HG03342 (cell line): ENCODE data around the gene RORB.
A peak's percentile ranks its signal among the peaks of the same experiment; 100 is the strongest.

ENCODE experiments used
- ATAC-seq: cut with Tn5 transposase; IDR thresholded peaks from one replicate; pipeline ENCODE4 v1.9.1; 2021; ENCODE audit warnings: mild to moderate bottlenecking, moderate library complexity; ENCODE audit not compliant: unreplicated experiment

RORB gene

DNA sequence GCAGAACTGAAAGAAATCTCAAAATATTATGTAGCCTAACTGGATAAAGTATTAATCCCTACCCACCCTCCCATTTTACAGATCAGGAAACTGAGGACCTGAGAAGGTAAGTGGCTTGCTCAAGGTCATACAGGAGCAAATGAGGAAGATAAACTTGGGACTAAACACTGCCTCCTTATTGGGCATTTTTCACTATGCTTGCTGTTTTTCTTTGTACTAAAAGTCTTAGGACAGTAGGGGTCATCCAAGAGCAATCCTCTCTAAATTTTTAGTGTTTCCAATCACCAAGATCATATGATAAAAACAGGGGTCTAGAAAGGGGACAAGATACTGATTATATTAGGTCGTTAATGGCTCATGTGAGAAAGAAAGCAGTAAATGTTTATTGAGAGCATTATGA lies 80.8 kb downstream of the RORB start:
- no peak for ATAC-seq

DNA sequence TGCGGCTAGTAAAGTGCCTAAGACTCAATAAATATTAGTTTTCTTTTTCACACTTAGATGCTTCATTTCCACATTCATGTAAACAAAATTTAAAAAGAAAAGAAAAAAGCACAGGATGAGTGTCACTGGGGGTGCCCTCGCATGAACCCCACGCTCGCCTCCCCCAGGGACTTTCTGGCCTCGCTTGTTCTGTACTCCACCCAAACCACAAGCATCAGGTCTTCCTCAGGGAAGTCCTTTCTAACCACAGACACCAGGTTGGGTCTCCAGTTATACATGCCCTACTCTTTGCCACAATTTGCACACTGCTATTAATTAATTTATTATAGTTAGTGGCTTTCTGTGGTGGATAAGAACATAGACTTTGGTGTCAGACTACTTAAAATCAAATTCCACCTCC lies 92.4 kb downstream of the RORB start:
- ATAC-seq = no peak

DNA sequence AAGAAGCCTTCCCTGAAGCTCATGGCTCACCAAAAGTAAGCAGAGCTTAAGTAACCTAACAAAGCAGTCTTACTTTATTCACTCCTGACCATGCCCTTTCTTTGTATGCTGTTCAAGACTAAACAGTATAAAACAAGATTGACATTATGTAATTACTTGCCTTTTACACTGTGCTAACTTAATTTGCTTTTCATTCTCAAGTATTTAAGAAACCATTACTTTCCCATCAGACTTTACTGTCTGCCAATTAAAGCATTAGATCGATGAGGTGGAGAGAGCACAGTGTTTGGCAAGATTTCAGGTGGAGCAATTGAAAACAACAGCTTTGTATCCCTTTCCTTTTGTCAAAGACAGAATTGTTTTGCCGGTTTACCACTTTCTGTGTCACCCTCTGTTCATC lies 98.2 kb downstream of the RORB start:
- ATAC-seq = no peak

DNA sequence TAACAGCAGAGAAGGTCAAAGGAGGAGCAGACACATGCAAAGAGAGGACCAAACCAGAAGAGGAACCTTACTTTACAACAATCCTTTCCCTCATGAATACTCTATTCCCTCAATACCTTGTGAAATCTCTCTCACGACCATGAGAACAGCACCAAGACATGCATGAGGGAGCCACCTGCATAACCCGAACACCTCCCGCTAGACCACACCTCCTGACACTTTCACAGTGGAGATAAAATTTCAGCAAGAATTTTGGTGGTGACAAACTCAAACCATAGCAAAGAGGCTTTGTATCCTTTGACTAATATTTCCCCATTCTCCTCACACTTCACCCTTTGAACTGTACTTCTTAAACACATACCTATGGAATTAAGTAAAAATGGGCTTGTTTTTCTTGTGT lies 101.7 kb downstream of the RORB start:
- ATAC-seq = no peak

DNA sequence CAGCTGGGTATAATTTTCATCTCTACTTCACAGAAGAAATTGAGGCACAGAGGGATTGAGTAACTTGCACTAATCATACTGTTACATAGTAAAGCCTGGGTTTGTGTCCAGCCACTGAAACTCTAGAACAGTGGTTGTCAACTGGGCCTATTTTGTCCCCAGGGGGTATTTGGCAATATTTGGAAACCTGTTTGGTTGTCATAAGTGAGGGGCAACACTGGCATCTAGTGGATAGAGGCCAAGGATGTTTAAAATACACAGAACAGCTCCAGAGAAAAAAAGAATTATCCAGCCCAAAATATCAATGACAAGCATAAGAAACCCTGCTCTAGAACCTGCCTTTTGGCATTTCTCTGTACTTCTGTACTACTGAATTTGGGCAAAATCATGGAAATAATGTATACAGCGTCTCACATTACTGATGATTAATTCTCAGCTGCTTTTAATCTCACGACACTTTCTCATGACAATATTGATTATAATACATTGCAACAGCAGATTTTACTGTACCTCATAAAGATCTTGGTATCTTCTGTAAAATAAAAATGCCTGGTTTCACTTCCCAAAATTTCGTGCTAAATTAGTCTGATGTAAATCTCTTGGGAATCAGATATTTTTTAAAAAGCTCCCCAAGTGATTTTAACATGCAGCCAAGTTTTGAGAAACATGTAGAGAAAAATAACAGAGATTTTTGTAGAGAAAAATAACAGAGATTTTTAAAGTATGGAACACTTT lies 112.7 kb downstream of the RORB start:
- ATAC-seq = peak; percentile 47

DNA sequence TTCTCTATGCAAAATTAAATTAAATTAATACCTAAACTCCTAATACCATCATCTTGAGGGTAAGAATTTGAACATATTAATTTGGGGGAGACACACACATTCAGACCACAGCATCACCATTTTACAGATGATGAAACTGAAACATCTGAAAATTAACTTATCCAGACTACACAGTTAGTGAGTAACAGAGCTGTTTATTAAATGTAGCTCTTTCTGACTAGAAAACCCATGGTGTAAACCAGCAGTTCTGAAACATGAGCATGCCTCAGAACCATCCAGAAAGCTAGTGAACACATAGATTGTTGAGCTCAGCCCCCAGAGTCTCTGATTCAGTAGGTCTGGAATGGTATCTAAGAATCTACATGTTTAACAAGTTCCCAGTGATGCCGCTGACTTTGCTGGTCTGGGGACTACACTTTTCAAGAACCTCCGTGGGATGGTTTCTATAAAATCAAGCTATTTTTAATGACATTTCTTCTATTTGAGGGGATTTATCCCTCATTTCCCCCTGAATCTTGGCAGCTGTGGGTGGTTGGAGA lies 113.5 kb downstream of the RORB start:
- ATAC-seq = no peak

DNA sequence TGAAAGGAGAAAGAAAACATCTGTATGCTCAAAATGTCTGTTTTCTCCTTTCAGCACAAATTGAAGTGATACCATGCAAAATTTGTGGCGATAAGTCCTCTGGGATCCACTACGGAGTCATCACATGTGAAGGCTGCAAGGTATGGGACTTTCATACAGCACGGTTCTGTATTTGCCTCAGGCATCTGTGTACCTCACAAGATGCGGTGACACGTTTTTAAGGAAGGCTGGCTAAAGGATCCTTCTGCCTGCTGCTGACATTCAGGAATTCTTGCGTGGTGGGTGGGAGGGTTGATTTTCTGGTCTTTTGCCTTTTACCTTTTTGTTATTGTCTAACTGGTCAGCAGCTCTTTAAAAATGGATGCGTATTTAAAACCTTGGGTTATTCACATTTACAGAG lies 133.1 kb downstream of the RORB start:
- ATAC-seq = no peak

DNA sequence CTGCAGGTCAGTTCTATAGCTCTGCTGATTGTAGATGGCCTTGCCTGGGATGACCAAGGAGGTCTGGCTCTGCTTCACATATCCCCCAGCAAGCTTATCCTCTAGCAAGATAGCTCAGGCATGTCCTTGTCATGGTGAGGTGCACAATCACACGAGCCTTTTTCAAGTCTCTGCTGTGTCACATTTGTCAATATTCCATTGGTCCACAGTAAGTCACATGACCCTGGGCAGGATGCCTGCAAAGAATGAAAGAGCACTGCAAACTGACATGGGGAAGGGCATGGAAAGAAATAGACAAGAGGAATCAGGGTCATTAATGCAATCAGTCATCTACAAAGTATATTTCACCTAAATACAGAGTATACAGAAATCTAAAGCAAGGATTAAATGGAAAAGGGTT lies 142.0 kb downstream of the RORB start:
- ATAC-seq = no peak

DNA sequence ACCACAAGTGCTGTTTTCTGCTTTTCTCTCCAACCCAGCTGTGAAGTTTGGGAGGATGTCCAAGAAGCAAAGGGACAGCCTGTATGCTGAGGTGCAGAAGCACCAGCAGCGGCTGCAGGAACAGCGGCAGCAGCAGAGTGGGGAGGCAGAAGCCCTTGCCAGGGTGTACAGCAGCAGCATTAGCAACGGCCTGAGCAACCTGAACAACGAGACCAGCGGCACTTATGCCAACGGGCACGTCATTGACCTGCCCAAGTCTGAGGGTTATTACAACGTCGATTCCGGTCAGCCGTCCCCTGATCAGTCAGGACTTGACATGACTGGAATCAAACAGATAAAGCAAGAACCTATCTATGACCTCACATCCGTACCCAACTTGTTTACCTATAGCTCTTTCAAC lies 145.2 kb downstream of the RORB start:
- ATAC-seq = no peak

DNA sequence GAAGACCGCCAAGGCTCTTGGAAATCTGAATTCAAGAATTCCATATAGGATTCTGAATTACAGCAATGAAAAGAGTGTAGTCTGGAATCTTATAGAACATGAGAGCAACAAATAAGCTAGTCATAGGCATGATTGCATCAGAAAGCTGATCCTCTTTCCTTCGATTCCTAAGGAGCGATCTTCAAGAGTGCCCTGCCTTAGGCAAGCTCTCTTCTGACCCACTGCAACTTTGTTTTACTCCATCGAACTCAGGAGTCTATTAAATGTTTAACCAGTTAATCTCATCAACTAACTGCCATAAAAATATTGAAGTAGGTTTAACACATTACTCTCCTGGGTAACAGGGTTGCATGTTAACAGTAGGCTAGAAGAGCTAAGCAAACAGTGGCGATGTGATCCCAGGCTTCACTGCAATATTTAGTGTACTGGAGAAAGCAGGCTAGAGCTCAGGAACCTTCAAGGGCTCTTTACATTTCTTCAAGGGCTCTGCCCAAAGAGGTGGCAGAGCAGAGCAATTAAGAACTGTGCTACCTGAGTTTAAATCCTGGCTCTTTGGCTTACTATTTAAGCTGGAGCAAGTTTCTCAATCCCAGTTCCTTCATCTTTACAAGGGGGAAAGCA lies 146.3 kb downstream of the RORB start:
- ATAC-seq = no peak

DNA sequence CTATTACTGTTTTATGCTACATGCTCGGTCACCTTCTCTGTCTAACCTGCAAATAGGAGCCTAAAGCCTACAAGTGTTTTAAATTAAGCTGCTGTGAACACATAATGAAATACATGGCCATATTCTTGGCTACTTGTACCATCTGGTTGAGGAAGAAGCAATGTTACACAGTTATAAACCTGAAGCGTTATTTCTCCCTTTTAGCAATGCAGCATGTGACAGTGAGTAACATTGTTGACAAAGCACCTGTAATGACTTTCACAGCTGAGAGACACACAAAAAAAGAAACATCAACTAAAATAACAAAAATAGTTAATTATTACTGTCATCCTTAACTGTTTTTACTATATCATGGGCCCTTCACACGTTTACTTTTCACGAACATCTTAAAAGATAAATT lies 146.9 kb downstream of the RORB start:
- ATAC-seq = no peak

DNA sequence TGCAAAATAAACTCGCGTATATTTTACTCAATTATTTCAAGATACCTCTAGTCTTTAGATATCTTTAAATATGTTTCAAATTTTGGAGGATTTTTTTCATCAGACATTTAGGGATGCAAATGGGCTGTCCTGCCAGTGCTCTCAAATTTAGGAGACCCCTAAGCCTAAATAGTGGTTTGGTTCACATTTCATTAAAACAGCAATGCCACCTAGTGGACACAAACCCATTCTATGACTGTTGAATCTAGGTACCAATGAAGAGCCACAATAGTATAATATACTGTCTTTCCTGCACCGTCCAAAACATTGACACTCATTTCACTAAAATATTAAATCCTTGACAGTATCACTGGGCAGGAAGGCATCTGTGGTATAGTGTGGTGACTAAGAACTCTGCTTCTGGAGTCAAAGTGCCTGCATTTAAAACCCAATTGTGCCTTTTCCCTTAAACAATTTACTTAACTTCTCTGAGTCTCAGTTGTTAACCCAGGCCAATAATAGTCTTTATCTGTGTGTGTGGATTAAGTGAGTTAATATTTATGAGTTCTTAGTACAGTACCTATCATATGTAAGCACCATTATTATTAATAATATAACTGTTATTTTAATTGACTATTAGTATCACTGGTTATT lies 148.0 kb downstream of the RORB start:
- ATAC-seq = peak; percentile 47

DNA sequence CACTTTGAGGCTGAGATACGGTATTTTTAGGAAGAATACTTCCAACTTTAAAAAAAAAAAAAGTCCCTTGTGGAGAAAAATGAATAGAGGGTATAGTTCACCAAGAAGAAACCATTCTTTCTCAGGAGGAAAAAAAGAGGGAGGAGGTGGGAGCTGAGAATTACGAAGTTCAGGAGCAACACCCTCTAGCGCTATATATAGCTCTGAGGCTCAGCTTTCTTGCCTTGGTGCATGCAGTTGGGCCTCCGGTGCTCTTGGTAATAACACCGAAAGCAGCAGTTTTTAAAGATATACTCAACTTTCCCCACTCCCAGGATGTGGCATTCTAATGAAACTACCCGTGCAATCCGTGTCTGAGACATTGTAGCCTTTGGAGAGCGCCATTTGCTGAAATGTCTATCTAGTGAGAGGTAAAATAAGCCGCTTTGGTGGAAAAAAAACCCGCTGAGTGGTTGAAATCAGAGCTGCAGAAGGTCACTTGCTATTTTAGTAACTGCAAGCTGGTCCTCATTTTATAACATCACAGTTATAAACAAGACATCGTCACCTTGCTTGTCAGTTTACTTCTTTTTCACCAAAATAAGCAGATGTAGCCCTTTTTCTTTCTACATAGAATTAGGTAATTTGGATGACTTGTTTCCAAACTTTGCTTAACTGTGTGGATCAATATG lies 156.4 kb downstream of the RORB start:
- no peak for ATAC-seq

DNA sequence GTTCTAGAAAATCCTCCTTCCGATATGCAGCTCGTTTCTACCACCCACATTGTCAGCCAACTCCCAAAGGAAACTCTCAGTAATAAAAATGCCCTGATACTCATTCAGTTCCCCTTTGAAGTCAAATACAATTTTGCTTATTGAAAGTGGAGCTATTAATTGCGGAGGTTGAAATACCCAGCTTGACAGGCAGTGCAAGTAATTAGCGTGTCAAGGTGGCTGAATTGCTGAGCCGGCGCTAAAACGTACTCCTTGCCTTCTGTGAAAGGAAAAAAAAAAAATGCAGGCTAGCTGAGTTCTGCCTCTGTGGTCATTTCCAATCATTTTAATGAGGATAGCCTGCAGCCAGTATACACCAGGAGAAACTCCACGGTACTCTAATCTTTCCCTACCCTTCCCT lies 165.5 kb downstream of the RORB start:
- ATAC-seq = no peak

DNA sequence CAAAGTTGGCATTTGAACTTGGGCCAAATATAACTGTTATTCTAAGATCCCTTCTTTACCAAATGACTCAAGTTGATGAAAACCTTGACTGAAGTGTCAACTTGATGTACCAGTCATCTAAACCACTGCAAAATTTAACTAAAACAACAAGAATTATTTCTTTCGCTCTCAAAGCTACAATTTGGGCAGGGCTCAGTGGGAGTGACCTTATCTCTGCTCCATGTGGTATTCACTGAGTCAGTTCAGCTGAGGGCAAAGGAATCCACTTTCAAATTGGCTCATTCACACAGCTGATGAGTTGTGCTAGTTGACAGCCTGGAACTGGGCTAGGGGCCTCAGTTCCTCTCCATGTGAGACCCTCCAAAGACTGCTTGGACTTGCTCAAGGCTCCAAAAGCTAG lies 166.3 kb downstream of the RORB start:
- ATAC-seq = no peak

DNA sequence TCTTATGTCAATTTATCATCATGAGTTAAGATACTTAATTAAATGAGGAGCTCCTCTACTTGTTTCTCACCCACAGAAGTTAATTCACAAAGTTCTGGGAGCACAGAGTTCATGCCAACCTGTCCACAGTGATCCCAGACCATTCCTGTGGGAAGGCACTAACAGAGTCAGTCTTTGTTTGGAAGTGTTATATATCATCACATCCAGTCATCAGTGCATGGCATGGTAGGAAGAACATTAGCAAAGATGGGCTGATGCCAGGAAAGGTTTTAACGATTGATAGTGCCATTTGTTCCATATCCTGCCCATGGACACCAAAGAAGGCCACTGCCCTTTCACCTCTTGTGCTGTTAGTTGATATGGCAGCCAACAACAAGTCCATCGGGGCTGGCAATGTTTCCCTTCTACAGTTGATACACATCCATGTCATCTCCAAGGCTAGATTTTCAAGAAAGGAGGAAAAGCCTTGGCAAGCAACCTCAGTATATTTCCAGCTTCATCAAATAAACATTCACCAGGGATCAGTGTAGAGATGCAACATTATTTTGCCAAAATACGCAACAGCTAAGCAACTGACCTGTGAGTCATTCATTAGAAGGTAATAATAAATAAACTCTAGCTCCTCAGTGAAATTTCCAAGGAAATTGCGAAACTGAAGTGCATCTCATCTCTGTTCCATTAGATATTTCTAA lies 169.6 kb downstream of the RORB start:
- ATAC-seq = no peak

DNA sequence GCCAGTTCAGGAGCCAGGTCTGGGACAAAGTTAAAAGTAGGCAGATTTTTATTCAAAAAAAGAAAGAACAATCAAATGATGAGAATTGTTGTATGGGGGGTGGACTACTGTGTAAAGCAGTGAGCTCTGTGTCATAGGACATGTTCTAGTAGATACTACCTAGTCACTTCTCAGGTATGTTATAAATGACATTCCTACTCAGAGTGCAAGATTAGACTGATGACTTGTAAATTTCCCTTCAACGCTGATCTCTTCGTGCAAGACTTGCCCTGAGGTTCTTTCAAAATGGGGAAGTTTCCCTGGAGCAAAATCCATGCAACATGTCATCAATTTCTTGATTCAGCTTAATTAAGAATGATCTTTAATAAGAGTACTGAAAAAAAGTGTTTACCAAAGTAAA lies 175.1 kb downstream of the RORB start:
- ATAC-seq = no peak

DNA sequence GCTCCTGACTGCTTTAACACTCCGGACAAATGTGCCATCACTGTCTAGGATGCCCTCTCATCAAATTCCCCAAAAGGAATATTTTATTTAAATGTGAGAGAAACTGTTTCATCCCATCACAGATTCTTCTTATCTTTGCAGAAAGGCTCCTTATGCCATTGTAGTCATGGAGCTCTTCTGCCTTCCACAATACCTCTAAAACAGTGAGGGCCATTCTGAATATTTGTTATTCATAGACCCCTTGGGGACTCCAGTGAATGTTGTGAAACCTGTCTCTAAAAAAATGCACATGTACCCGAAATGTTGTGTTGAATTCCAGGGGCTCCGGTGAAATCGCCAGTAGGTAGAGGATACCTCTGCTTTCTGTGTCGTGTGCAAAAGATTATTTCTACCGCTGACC lies 176.9 kb downstream of the RORB start:
- ATAC-seq = no peak

DNA sequence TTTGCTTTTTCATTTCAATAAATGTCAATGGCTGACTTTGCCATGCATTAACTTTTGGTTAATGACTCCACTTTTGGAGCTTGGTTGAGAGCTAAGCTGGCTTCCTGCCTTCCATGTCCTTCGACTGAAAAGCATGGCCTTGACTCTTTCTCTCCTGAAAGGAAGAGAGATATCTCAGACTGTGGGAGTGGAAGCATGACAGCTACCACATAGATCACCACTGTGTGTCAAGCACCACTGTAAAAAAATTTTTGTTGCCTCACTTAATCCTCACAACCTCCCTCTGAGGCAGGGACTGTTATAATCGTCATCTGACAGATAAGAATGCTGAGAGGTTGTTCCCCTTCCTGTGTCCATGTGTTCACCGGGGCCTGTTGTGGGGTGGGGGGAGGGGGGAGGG lies 184.8 kb downstream of the RORB start:
- ATAC-seq = no peak

DNA sequence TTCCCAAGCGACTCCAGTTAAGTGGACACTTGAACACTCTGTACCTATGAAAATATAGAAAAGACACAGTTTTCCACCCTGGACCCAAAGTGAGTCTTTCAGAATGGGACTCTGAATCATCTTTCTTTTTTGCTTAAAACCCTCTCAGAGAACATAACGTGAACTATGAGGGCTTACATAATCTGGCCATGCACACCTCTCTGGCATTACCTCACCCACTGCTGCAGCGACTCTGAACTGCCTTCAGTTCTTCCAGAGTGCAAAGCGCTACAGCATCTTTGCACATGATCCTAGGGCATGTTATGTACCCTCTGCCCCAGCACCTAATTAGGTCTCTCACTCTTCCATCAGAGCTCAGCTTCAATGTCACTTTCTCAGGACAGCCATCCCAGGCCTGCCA lies 186.2 kb downstream of the RORB start:
- ATAC-seq = no peak

DNA sequence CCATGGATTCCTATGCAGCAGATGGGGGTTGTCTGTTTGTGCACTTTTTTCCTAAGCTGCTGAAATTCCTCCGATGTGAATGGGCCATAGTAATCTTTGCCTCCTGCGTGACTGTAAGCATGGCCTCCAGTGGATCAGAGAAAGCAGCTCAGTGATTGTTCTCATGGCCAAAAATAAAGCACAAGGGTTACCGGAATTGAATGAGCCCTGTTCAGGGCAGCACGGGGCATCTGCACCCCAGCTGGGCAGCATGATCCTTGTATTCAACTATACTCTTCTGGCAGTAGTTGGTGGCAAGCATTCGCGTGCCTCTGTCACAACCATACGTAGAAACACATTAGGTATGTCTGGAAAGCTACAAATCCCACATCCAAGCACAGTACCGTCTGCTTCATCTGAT lies 193.9 kb downstream of the RORB start:
- ATAC-seq = no peak
